Right ventricle myocardium inferior (tissue), 1 donor: ENCODE measurements around the gene SCN1B. TPM values are rescaled to one million over a fixed set of nuclear protein-coding genes. Genes with fewer than 3 reads are reported as not detected.
"Not testable (repeated sequence)": the region's sequence is repeated elsewhere in the genome, so short reads cannot be mapped to it uniquely, and the experiment has no call there.

Source experiments
- ATAC-seq: fragments of 200-7000 bp; cut with Tn5 transposase; one replicate; pipeline ENCODE4 v1.9.1; 2020; ENCODE audit warnings: mild to moderate bottlenecking, moderate library complexity
- DNase-seq: peaks from one replicate; pipeline ENCODE4 v3.0.0; 2021; ENCODE audit errors: missing footprints
- intact Hi-C: fragments of 100-400 bp; cut with DNase I; formaldehyde crosslinking; loops from one replicate; pipeline ENCODE4 v1.11.0; 2022
- total RNA-seq: library from RNA; stranded (reverse); fragmentation: NEBNext Ultra II Directional; extraction: Animal tissue kit (Norgen Biotek cat#: 25700); gene quantifications from one replicate; pipeline ENCODE4 v1.2.1, GENCODE V29; 2021
- donor health status: DM: no; HTN: yes; CAD: no; lungs with severe emphysema.

The SCN1B gene
- total RNA-seq, 1 donor from 2014 or later = 44.3 TPM

DNA sequence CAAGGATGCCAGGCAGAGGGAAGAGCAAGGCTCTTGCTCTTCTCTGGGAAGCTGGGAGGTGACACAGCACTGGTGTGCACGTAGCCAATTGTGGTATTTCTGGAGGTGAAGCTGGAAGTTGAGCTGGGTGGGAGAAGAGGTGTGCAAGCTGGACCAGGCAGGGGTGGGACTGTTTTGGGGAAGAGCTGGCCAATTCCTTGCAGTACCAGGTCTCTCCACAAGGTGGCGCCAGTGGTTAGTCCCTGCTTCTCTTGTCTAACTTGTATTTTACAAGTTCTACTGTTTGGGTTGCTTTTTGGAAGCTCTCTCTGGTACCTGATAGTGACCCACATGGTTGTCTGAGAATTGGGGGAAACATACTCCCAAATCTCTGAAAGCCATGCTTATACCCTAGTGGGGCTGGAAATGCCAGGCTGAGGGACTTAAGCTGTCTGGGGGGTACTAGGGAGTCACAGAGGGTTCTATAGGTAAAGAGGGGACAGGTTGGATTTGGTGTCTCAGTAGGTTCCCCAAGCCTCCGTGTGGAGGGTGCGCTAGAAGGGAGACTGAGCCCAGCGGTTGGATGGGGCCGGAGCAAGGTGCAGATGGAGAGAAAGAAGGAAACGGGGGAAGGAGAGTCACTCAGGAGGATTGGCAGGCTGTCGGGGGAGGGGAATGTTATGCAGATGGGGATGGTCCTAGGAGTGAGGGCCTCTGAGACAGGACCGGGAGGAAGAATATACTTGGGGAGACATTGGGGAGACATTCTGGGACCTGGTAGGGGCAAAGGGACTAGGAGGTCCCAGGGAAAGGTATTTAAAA lies 14.2 kb downstream of the SCN1B start:
- no peak for ATAC-seq
- intact Hi-C loops = loop anchor here (1.0 to 10.0 kb wide), 4 partner anchors 46 to 310 kb away; partner anchors contain the start of genes FXYD7, USF2 and ZNF181
- no peak for DNase-seq

DNA sequence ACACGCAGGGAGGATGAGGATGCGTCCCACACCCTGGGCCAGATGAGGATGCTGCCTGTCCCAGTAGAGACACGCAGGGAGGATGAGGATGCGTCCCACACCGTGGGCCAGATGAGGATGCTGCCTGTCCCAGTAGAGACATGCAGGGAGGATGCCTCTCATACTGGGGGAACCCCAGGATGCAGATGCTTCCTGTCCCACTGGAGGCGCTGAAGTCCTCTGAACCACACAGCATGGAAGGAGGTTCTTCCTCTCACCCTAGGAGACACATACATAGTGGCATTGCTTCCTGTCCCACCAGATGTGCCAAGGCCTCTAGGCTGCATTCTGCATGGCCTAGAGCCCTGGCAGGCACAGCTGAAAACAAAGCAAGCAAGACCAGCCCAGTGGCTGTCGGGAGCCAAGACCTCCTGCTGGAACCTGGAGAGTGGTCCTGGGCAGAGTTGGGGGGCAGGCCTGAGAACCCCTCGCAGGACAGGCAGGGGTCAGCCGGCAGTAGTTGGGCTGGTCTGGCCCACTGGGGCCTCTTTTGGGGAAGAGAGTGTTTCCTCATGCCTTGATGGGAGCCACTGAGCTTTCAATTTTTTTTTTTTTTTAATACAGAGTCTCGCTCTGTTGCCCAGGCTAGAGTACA lies 15.5 kb downstream of the SCN1B start:
- intact Hi-C loops = loop anchor here (10.0 kb wide), 2 partner anchors 219 to 311 kb away; partner anchors contain the start of genes USF2 and ZNF181
- ATAC-seq = no peak
- no peak for DNase-seq

DNA sequence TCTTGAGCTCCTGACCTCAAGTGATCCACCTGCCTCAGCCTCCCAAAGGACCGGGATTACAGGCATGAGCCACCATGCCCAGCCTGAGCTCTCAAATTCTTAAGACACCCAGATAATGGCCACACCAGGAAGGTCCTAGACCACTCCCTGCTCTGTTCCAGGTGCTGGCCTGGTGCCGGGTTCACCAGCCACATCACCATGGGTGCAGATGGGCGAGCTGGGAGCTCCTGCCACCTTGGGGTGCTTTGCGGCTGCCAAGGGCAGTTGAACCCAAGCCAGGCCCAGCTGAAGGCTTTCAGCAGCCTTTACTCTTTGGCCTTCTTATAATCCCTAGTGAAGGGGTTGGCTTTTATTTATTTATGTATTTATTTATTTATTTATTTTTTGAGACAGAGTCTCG lies 16.2 kb downstream of the SCN1B start:
- no peak for DNase-seq
- intact Hi-C loops = loop anchor here (10.0 kb wide), 2 partner anchors 218 to 312 kb away; partner anchors contain the start of genes USF2 and ZNF181
- no peak for ATAC-seq

DNA sequence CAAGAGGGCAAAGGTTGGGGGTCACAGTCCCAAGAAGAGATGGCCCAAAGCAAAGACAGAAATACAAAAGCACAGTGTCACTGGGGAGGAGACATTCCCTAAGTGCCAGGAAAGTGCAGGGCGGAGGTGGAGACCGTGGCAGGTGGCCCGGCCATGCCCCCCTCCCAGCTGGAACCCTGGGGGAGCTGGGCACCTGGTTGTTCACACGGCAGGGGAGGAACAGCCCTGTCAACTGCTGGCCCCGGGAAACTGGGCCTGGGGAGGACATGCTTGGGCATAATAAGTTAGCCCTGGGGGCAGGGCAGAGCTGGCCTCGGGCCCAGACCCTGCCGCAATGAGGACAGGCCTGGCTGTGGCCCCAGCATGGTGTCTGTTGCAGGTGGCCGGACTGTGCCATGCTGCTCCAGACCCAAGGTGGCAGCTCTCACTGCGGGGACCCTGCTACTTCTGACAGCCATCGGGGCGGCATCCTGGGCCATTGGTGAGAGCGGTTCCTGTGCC lies 18.7 kb downstream of the SCN1B start:
- DNase-seq (no peak), ATAC-seq (peak; percentile 75)
- intact Hi-C loops = loop anchor here (10.0 kb wide), 2 partner anchors 216 to 314 kb away; partner anchors contain the start of genes USF2 and ZNF181

DNA sequence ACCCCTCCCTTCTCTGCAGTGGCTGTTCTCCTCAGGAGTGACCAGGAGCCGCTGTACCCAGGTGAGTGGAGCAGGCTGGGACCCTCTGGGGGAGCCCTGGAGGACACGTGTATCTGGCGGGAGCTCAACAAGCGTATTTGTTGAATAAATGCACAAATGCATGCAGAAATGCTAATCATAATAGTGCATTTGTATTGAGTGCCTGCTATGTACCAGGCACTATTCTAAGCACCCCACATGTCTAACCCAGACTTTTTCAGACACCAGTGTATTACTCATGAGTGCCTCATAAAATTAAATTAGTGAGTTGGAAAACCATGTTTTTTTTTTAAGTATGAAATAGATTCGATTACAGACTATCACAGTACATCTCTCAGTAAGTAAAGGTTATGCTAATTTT lies 19.2 kb downstream of the SCN1B start:
- no peak for DNase-seq
- peak; percentile 11 for ATAC-seq
- intact Hi-C loops = loop anchor here (10.0 kb wide), 2 partner anchors 215 to 315 kb away; partner anchors contain the start of genes USF2 and ZNF181

DNA sequence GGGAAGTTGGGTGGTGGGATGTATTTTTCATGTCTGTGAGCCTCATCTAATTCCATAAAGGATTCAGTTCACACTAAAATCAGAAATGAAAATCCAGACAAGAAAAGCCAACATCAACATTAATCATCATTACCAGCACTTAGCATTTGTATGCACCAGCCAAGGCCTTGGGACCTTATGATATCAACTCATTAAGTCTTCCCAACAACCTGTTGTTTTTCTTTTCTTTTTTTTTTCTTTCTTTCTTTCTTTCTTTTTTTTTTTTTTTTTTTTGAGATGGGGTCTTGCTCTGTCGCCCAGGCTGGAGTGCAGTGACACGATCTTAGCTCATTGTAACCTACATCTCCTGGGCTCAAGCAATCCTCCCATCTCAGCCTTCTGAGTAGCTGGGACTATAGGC lies 20.4 kb downstream of the SCN1B start:
- ATAC-seq, intact Hi-C loops, DNase-seq: not testable (repeated sequence)

DNA sequence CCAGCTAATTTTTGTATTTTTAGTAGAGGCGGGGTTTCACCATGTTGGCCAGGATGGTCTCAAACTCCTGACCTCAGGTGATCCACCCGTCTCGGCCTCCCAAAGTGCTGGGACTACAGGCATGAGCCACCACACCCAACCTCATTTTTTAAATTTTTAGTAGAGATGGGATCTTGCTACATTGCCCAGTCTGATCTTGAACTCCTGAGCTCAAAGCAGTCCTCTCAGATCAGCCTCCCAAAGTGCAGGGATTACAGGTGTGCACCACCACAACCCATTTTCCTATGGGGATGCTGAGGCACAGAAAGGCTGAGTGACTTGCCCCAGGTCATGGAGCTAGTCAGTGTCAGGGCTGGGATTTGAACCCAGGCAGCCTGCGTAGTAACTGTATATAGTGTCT lies 21.0 kb downstream of the SCN1B start:
- DNase-seq, ATAC-seq, intact Hi-C loops: not testable (repeated sequence)

DNA sequence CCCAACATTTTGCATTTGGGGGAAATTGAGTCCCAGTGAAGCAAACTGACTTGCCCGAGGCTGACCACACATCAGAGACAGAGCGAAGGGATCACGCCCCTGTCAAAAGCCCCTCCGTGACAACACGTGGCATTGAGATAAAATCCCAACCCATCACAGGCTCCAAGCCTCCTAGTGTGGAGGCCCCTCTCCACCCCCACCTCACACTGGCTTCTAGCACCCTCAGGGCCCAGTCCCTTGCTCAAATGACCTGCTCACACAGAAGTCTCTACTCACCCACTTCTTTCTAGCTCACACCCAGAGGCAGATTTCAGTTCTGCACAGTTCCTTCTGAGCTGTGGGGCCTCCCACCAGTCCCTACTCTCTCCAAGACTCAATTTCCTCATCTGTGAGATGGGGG lies 21.5 kb downstream of the SCN1B start:
- DNase-seq = no peak
- intact Hi-C loops = no loop called here

DNA sequence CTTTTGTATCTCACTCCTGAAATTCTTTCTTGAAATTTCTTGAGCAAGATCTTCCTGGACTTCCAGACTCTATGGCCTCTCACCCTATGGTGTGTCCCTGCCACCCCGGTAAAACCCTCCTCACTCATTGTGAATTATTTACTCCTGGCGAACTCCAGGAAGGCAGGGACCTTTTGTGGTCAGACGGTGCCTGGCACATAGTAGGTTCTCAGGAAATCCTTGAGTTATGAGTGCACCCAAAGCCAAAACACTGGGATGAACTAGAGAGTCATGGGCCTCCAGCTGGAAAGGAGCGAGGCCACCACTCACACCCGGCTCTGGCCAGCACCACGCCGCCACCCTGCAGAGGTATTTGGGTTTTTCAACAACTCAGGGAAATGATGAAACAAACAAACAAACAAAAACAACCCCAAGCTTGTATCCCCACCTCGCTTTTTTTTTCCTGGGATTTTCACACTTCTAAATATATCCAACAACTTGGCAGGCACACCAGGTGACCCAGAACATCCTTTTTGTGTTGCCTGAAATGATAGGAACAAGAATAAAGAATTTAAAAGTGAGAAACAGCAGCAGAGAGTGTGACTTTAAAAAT lies 22.4 kb downstream of the SCN1B start:
- intact Hi-C loops = no loop called here
- ATAC-seq (no peak), DNase-seq (no peak)

More for the DNA sequence above, 21.5 kb downstream of the SCN1B start:
- no peak for ATAC-seq

DNA sequence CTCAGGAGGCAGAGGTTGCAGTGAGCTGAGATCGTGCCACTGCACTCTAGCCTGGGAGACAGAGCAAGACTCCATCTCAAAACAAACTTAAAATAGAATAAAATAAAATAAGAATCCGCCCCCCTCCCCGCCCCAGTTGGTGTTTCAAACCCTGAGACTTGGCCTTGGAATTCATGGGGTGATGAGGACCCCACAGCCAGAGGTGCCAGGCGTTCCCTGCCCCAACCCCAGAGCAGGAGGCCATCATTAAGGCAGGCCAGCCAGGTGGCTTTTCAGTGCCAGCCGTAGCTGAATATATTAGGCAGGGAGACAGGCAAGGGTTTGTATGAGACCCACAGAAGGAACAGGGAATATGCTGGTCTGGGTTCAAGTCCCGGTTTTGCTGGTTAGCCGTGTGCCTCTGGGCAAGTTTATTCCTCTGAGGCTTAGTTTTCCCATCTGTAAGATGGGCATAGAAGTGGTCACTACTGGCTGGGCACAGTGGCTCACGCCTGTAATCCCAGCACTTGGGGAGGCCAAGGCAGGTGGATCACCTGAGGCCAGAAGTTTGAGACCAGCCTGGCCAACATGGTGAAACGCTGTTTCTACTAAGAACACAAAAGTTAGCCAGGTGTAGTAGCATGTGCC lies 23.5 kb downstream of the SCN1B start:
- DNase-seq (no peak), ATAC-seq (no peak)
- intact Hi-C loops = no loop called here

DNA sequence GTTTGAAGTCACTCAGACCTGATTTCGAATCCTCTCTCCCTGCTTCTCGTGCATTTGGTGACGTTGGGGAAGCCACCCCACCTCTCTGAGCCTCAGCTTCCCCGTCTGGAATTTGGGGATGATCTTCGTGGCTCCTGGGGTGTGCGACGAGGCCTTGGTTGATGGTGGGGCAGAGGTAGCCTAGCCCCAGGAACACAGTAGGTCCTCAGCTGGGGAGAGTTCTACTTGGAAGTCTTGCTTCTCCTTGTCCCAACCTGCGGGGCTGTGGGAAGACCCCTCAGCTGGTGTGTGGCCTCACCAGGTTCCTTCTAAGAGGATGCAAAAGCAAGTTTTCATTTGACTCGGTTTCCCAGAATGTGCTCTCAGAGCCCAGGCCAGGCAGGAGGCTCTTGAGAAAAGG lies 24.4 kb downstream of the SCN1B start:
- no peak for ATAC-seq
- intact Hi-C loops = no loop called here
- no peak for DNase-seq

DNA sequence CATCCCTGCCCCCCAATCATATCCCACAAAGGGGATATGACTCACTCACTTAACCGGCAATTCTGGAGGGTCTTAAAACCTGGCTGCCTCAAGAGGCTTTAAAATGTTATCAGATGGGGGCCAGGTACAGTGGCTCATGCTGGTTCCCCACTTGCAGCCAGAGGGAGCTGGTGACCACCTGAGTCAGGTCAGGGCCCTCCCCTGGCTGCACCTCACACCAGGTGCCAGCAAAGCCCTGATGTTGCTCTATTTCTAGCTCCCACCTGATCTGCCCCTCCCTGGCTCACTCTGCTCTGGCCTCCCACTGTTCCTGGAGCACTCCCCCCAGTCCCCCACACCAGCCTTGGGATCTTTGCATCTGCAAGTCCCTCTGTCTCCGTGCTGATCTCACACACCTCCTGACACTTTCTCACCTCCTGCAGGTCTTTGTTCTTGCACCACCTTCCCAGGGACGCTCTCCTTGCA lies 25.5 kb downstream of the SCN1B start:
- DNase-seq (no peak), ATAC-seq (no peak)
- intact Hi-C loops = no loop called here

DNA sequence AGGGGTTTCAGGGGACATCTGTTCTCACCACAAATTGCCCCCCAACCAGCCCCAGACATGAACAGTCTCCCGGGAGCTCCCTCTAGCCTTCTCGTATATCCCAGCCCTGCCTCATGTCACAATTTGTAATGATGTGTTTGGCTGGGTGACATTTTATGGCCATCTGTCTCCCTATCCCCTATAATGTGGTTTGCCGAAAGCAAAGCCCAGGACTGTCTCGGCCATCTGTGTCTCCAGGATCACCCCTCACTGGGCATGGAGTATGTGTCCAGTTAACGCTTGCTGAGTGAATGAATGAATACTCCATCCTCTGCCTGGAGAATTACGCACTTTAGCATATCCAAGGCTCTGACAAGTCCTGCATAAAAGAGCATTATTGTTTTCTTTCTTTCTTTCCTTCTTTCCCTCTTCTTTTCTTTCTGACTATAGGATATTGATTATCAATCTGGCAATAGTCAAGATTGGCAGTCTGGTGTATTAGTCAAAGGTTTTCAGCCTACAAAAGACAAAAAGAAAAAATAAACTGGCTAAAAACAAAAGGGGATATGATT lies 26.3 kb downstream of the SCN1B start:
- intact Hi-C loops = no loop called here
- ATAC-seq = no peak
- DNase-seq = no peak

DNA sequence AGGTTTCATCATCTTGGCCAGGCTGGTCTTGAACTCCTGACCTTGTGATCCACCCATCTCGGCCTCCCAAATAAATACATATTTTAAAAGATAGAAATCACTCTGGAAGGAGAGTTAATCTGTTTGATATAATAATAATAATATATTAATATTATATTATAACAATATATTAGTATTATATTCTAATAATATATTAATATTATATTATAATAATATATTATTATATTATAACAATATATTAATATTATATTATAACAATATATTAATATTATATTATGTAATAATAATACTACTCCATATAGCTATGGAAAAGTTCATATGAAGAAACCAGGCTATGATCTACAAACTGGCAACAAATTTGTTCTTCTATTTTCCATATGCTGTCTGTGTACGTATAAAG lies 28.1 kb downstream of the SCN1B start:
- ATAC-seq = no peak
- DNase-seq = no peak

DNA sequence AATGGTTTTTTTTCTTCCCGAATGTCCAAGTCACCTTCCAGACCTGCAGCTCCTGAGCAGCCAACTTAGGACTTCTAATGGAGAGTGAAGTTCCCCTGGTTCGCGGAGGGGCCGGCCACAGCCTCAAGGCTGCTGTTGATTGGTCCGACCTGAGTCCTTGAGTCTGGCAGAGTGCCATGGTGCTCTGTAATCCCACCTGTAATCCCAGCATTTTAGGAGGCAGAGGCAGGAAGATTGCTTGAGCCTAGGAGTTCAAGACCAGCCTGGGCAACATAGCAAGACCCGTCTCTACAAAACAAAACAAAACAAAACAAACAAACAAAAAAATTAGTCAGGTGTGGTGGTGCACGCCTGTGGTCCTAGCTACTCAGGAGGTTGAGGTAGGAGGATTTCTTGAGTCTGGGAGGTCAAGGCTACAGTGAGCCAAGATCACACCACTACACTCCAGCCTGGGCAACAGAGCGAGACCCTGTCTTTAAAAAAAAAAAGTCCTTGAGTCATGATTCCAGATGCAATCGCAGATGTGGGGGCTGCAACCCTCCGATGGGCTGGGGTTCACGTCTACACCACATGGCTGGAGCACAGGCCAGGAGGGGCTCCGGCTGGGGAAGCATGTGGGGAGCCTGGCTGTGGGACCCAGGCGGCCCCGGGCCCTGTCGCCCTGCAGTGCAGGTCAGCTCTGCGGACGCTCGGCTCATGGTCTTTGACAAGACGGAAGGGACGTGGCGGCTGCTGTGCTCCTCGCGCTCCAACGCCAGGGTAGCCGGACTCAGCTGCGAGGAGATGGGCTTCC lies 28.9 kb downstream of the SCN1B start:
- DNase-seq (no peak), ATAC-seq (no peak)
- intact Hi-C loops = no loop called here

More for the DNA sequence above, 28.1 kb downstream of the SCN1B start:
- intact Hi-C loops = no loop called here

DNA sequence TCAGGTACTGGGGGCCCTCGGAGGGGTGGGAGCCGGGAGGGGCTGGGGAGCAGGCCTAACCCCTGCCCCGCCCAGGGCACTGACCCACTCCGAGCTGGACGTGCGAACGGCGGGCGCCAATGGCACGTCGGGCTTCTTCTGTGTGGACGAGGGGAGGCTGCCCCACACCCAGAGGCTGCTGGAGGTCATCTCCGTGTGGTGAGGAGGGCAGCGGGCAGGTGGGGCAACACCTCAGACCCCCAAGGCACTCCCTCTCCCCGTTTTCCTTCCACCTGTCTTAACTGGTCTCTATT lies 29.5 kb downstream of the SCN1B start:
- no peak for ATAC-seq
- no peak for DNase-seq
- intact Hi-C loops = no loop called here

DNA sequence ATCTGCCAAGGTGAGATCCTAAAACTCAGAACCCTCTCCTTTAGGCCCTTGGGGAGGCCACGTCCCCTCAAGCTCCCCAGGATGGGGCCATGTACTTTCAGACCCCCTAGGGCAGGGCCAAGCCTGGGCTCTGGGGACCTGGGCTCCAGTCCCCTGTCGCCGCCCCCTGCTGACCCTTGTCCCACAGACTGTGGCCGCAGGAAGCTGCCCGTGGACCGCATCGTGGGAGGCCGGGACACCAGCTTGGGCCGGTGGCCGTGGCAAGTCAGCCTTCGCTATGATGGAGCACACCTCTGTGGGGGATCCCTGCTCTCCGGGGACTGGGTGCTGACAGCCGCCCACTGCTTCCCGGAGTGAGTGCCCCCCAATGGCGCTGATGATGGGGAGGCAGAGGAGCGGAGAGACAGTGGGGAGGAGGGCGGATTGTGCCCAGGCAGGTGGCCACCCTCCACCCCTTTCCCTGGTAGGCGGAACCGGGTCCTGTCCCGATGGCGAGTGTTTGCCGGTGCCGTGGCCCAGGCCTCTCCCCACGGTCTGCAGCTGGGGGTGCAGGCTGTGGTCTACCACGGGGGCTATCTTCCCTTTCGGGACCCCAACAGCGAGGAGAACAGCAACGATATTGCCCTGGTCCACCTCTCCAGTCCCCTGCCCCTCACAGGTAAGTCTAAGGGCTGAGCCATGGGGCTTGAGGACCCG lies 30.0 kb downstream of the SCN1B start:
- ATAC-seq (no peak), DNase-seq (no peak)

More for the DNA sequence above, 30.0 kb downstream of the SCN1B start:
- intact Hi-C loops = no loop called here
